HG03565 (cell line): Measurements from ENCODE around the gene TINAGL1.

Experiments
- ATAC-seq: cut with Tn5 transposase; IDR thresholded peaks from one replicate; pipeline ENCODE4 v1.9.1; 2021; ENCODE audit warnings: mild to moderate bottlenecking, moderate library complexity; ENCODE audit not compliant: unreplicated experiment

The TINAGL1 gene

DNA sequence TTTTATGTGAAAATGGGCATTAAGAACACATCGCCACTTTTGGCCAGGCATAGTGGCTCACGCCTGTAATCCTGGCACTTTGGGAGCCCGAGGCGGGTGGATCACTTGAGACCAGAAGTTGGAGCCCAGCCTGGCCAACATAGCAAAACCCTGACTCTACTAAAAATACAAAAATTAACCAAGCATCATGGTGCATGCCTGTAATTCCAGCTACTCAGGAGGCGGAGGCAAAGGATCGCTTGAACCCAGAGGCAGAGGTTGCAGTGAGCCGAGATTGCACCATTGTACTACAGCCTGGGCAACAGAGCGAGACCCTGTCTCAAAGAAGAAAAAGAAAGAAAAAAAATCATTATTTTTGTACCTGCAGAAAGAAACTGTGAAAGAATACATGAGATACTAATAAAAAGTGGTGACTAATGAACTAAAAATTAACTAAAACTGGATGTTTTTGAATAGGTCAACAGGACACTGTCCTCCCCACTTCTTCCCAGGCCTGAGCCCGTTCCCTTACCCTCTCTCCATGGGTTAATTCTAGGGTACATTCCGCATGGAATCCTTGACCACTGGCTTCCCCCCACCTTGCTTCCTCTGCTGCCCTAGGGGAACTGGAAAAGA lies 8.3 kb upstream of the TINAGL1 start:
- no peak for ATAC-seq

DNA sequence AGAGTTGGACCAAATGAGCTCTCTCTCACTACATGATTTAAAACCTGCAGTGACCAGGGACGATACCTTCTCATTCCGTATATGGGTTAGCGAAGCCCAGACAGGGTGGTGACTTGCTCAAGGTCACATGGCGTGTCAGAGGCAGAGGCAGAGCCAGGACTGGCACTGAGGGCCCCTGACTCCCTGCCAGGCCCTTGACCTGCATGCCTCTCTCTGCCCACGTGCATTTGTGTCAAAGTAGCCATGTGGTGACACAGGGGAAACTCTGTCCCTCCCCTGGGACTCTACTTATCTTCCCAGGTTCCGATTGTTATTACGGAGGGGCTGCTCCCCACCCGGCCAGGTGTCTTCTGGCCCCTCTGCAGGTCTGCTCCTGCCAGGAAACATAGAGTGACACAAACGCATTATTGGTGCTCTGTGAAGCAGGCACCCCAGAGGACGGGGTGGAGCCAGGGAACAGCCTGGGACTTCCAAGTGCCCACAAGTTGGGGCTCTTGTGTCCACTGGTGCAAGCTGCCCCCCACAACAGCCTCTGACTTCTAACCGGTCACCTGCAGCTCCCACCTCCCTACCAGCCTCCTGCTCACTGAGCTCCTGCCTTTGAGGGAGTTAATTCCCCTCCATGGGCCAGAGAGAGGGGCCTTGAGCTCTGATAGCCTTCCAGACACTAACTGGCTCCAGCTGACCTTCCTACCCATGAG lies 7.3 kb upstream of the TINAGL1 start:
- no peak for ATAC-seq

DNA sequence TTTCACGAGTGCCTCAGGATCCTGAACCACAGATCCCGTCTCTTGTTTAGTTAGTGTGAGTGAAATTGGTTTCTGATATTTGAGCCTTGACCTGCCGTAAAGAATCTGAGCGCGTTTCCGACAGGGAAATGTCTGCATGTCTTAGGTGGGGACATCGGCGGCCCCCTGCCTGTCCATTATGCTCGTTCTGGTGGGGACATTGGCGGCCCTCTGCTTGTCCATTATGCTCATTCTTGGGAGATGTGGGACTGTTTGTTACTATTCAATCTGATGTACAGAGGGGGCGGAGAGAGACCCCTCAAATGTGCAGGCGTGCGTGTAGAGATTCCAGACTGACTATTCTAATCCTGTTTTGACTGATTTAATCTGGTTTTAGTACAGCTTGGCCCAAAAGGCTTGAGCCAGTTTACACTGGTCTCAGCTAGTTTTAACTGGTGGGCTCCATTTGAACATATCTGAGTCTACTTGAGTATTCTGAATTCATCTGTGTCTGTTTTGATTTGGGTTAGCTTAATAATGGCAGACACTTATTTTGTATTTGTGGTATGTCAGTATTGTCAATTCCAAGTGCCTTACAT lies 6.6 kb upstream of the TINAGL1 start:
- ATAC-seq = no peak

DNA sequence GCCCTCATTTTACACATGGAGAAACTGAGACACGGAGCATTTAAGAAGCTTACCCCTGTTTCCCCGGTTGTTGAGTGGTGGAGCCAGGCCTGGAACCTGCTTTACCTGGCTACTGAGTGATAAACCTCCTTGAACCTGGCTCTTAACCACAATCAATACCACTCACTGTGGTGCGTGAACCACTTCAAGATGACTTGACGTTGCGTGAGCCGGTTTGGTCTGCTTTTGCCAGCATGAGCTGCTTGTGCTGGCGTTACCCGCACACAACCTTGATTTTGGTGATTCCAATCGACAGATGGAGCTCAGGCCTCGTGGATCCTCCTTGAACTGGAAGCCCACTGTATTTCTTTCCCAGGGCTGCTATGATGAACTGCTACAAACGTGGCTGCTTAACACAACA lies 6.1 kb upstream of the TINAGL1 start:
- no peak for ATAC-seq

DNA sequence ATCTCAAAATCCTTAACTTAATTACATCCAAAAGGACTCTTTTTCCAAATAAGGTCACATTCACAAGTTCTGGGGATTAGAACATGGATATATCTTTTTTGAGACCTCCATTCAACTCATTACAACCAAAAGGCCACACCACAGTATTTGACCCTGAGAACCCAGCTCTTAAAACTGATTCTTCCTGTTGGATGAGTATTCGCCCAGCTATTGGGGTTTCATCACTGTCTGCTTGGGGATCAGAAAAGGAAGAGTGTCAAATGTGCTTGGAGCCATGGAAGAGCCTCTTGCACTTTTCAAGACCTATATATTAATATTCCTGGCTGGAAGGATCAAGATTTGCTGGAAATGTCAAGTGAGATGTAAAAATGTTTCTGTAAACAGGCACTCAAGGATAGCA lies 5.4 kb upstream of the TINAGL1 start:
- ATAC-seq = no peak

DNA sequence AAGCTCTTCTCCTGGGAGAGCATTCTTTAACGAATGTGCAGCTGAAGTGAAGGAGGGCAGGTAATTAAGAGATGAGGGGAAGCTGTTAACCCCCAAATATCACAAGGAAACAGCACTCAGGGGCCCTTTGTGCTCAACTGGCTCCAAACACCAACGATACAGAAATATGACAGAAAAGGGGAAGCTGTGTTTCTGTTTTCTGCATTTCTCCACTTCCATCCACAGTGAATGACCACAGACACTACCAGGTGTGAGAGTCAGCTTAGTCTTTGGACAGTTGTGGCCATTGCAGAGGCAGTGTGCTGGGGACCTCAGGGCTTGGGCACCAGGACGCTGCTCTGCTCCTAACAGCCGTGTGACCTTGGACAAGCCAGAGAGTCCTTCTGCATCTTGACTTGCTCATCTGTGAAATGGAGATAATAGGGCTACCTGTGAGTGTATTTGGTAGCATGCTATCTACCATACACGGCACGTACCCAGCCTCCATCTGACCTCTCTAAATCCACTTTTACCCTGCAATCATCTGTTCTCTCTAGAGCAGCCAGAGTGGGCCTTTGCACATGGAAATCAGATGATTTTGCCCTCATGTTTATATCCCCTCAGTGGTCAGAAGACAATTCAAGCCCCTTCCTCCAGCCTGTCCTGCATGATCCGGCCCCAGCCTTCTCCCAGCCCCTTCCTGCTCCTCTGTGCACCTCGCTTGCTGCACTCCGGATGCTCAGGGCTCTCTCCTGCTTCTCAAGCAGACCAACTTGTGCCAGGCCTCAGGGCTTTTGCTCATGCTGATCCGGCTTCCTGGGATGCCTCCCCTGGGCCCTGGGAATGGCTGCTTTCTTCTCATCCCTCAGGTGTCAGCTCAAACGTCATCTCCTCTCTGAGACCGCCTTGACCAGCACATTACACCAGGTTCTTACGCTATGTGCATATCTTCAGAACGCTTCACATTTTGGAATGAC lies 4.7 kb upstream of the TINAGL1 start:
- ATAC-seq = no peak

DNA sequence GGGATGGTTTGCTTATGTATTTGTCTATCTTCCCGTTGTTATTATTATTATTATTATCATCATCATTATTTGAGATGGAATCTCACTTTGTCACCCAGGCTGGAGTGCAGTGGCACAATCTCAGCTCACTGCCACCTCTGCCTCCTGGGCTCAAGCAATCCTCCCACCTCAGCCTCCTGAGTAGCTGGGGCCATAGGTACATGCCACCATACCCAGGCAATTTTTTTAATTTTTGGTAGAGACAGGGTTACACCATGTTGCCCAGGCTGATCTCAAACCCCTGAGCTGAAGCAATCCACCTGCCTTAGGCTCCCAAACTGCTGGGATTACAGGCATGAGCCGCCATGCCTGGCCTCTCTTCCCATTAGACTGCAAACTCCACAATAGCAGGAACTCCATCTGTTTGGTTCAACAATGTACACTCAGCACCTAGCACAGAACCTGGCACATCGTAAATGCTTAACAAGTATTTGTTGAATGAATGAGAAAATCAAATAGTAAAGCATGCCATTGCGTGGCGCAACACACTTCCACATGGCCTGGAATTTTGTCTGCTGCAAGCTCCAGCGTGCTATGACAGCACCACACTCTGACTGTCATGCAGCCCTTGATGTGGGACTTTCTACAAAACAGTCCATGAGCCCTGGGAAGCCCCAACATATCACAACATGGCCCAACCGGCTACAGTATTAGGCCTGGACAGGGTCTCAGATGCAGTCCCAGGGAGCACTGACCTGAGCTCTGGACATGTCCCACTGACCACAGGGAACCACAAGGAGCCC lies 3.8 kb upstream of the TINAGL1 start:
- no peak for ATAC-seq

DNA sequence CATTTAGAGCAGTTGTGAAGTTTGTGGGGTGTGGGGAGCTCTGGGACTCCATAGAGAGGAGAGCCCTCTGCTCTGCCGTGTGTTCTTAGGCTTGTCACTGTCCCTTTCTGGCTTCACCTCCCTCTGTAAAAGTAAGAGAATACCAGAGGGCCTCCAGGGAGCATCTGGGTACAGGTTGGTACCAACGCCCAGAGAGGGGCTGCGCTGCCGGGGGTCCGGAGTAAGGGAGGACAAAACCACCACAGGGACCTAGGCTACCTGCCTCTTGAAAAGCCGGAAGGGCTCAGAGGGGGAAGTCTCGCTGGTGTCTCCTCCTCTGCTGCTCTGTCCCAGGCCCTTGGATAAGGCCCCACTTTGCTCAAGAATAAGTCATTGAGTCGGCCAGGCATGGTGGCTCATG lies 3.1 kb upstream of the TINAGL1 start:
- ATAC-seq = no peak

DNA sequence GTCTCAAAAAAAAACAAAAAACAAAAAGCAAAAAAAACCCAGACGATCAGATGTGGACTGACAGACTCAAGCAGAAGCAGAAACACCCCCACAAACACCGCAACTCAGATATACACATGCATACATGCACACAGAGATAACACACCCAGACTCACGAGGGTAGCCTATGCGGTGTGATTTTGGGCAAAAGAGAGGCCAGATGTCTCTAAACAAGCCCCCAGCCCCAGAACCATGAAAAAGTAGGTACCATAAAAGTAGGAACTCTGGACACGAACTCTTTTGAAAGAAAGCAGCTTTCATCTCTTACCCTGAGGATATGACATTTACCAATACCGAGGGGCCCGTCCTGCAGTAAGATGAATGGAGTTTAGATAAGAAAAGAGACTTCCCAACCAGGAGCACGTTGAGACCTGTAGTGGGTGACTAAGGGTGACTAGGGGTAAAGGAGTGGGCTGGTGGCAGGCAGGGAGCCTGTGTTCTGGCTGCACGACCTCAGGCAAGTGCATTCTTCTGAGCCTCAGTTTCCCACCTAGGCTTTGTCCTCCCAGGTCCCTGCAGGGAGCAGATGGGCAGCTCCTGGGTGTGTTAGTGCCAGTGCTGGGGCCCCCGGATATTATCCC lies 1.5 kb upstream of the TINAGL1 start:
- no peak for ATAC-seq

DNA sequence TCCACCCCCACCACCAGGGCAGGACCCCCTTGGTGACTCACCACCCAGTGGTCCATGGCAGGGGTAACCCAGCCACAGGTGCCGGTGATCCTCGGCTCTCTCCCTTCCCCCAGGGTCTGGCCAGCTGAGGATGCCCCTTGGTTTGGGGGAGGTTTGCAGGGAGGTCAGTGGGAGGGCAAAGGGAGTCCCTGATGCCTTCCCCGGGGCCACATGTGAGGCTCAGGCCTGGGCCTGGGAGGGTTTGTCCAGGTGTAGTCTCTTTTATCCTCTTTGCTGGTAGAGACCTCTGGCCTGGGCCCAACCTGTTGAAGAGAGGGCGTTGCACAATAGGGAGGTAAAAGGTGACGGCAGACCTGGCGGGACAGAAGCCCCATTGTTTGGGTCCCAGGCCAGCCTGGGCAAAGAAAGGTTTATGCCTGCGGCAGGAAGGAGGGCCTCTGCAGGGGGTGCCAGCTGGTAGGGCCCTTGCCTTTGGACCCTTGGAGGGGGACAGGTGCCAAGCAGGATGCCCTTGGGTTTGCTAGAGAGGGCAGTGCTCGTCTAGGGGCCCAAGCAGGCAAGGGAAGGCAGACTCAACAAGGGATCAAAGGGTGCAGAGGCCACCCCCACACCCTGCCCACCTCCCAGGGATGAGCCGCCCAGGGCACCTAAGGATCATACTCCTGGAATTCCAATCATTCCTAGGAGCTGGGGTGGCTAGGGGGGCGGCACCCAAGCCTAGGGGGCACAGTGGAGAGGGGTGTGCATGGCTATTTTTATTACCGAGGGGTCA lies 760 bp upstream of the TINAGL1 start:
- no peak for ATAC-seq

DNA sequence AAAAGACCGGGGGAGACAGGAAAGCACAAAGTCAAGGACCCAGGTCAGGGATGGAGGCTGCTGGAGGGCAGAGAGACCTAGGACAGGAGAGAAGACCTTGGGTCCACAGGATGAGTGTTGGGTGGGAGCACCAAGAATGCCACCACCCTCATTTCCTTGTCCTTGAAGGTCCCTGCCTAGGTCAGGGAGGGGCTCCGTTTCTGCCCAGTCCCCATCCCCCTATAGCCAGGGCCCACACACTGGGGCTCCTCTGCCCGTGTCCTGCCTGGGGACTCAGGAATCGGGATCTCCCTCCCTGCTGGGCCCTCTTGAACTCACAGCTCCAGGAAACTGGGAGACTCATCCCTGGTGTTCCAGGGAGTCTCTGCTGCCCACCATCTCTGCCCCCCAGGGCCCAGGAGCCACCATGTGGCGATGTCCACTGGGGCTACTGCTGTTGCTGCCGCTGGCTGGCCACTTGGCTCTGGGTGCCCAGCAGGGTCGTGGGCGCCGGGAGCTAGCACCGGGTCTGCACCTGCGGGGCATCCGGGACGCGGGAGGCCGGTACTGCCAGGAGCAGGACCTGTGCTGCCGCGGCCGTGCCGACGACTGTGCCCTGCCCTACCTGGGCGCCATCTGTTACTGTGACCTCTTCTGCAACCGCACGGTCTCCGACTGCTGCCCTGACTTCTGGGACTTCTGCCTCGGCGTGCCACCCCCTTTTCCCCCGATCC lies 584 bp downstream of the TINAGL1 start:
- ATAC-seq = no peak

DNA sequence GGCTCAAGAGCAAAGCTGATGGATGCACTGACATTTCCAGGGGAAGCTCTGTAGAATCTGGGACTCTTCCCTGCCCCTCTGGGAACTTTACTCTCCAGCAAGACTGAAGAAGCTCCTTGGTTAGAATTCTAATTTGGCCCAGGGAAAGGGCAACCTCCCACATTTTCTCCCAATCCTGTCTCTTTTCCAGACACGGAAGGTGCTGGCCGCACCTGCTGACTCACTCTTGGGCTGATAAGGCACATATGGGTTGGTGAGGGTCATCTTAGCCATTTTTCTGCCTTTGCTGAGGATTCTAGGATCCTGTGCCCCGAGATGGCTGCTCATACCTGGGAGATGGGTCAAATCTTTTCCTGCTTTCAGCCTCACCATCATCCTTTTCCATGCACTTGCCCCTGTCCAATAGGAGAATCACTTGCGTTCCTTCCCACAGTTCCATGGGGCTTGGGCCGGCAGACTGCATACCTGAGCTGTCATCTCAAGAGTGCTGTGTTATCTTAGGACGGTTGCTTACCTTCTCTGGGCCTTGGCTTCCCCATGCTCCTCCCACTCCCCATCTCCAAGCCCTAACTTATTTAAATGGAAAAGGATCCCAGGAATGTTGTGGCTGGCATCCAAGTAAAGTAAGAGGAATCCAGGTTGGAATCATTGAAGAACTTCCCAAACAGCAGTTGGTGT lies 1.3 kb downstream of the TINAGL1 start:
- ATAC-seq = no peak

DNA sequence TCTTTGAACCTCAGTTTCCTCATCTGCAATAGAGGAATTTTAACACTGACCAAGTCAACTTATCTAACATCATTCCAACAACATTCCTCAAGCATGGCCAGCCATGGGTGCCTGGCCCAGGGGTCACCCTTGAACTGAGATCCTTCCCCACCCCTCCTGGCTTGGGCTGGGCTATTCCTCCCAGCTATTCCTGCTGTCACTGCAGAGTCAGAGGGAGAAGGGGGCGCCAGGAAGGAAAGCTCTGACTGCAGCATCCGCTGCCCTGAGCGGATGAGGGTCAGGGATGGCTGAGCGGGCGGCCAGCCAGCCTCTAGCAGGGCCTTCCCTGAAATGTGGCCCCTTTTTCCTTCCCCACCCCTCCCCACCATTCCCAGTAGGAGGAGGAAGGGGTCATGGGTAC lies 3.1 kb downstream of the TINAGL1 start:
- ATAC-seq = no peak

DNA sequence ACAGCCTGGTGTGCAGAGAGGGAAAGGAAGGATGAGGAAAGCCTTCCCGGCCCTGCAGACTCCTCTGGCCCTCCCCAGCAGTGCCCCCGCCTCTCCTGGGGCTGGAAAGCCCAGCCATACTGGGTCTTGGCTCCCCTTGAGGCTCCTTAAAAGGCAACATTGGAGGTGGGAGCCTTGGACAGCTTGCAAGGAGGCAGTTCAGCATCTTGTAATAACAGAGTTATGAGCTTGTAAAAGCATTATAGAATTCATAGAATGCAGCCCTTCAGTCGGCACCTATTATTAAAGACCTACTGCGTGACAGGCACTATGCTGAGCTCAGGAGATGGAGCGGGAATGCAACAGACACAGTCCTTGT lies 4.2 kb downstream of the TINAGL1 start:
- no peak for ATAC-seq

DNA sequence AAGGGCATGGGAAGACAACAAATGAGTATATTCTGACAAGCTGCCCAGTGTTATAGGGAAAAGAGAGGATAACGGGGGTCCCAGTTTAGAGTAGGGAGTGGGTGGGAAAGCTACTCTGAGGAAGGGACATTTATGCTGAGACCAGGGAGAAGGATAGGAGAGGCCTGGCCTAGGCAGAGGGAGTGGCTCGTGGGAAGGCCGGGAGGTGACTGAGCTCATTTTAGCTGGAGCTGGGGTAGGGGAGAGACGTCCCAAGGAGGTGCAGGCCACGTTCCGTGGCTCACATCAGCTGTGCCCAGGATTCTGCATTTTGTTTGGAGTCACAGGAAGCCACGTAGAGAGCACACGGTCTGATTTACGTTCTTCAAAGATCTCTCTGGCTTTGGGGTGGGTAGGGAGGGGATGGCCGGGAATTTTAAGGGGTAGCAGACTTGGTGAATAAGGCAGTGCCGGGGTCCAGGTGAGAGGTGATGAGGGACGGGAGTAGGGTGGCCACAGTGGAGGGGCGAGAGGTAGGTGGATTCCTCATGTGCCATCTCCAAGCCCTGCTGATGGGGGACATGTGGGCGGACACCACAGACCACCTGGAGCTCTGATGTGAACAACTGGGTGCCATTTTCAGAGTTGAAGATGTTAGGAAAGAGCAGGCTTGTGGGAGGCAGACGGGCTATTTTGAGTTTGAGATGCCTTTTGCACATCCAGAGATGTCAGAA lies 4.7 kb downstream of the TINAGL1 start:
- ATAC-seq = no peak

DNA sequence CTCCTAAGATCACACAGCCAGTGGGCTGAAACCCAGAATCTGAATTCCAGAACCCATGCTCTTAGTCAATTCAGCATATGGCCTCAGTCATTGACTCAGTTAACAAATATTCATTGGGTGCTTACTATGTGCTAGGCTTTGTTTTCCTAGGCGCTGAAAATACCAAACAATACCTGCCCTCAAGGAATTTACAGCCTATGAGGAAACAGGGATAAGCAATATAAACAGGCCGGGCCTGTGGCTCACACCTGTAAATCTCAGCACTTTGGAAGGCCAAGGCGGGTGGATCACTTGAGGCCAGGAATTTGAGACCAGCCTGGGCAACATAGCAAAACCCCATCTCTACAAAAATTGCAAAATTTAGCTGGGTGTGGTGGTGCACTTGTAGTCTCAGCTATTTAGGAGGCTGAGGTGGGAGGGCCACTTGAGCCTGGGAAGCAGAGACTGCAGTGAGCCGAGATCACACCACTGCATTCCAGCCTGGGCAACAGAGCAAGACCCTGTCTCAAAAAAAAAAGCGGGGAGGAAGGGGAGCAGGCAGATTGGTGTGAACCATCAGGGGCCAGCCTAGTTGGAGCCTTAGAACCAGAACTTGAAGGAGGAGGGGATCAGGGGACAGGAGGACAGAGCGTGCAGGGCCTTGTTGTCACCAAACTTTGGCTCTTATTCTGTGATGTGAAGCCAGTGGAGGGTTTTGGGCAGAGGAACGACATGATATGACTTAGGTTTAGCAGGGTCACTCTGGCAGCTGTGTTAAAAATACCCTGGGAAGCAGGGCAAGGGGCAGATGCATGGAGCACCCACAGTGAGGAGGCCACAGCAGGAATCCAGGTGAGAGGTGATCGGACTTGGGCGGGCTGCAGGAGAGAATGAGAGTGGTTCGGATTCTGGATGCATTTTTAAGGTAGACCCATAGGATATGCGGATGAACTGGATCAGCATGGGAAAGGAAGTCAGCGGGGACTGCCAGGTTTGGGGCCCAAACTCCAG lies 5.8 kb downstream of the TINAGL1 start:
- ATAC-seq = no peak
